ENCODE data around the gene ARL8B. TPM values are rescaled to one million over a fixed set of nuclear protein-coding genes. Genes with fewer than 3 reads are reported as not detected.
"Not testable (repeated sequence)": the region's sequence is repeated elsewhere in the genome, so short reads cannot be mapped to it uniquely, and the experiment has no call there.

ARL8B gene
- total RNA-seq, 2 experiments from 2014 or later: 36.0 to 46.8 TPM

DNA sequence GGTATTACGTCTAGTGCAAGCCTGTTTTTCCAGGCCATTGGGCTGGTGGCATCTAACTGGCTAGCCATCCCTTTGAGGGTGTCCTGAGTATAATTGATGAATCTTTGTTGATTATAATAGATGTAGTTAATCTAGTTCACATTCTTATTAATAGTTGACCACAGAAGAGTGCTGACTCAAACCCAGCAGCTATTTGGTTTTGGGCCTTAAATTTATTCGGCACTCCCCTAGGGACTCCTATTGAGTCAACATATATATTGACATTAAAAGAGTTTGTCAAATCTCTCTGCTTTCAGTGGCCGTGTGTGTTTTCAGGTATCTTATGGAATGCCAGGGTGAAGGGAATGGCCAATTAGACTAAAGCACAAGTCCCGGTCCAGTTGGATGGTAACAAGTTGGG is 19.7 kb downstream of the ARL8B start:
- peaks cover 35% of the 10 kb centered on the region for H3K4me1 Mint-ChIP-seq
- H3K27me3 Mint-ChIP-seq: no peaks in the 10 kb centered on the region
- peaks cover 64% of the 10 kb centered on the region for H3K36me3 Mint-ChIP-seq

DNA sequence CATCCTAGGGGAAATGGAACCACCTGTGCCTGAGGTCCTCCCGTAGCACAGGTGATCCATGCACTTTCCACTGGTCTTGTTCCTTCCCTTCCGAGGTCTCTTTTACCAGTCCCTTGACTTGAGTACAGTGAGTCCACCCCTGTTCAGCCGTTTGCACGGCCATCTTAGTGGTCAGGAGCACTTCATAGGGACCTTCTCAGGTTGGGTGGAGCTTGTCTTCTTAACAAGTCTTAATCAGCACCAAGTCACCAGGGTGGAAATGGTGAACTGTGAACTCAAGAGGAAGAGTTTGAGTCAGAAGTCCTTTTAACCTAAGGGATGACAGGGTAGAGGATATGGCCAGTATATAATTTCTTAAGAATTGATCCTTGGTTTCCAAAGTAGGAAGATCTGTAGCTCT is 21.4 kb downstream of the ARL8B start:
- no peak for ATAC-seq
- no peaks in the 10 kb centered on the region for H3K27me3 Mint-ChIP-seq
- DNase-seq: no peak
- peaks cover 17% of the 10 kb centered on the region for H3K9me3 Mint-ChIP-seq (ENCODE audit: low read depth)
- H3K27ac Mint-ChIP-seq: no peak overlapping the region
- CTCF ChIA-PET: no interaction called here
- H3K4me3 Mint-ChIP-seq: no peak overlapping the region
- H3K4me1 Mint-ChIP-seq: peaks cover 24% of the 10 kb centered on the region
- H3K36me3 Mint-ChIP-seq: peaks cover 79% of the 10 kb centered on the region

More for the DNA sequence above, 19.7 kb downstream of the ARL8B start:
- H3K9me3 Mint-ChIP-seq (ENCODE audit: low read depth): peaks cover 17% of the 10 kb centered on the region
- ATAC-seq (no peak), DNase-seq (no peak)
- CTCF ChIA-PET: no interaction called here
- no peak overlapping the region for H3K4me3 Mint-ChIP-seq
- no peak overlapping the region for H3K27ac Mint-ChIP-seq

DNA sequence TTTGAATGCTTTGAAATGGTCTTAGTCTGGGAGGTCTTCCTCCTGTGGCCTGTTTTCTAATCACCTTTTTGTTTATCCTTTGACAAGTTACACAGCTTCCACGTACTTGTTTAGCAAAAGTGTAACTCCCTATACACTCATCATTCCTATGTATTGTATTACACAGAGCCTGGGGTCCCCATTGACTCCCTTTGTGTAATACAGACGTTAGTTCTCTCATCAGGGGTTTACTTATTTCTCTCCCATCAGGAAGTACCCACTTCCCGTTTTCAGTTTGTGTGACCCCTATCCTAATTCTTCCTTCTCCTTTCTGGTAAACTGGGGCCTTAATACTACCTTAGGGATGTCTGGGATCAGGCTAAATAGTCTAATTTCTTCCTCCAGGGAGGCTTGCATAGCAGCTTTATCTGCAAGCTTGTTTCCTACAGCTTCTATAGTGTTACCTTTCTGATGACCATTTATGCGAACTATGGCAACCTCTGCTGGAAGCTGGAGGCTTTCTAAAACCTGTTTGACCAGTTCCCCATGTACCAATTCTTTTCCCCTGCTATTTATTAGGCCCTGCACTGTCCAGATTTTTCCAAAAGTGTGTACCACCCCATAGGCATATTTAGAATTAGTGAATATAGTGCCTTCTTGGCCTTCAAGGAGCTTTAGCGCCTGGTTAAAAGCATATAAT is 22.4 kb downstream of the ARL8B start:
- no peak overlapping the region for H3K27ac Mint-ChIP-seq
- peaks cover 84% of the 10 kb centered on the region for H3K36me3 Mint-ChIP-seq
- ATAC-seq (no peak), DNase-seq (no peak)
- CTCF ChIA-PET: interaction anchor here (1.0 kb wide), 1 partner anchor 18 kb away, joined by 3 read pairs; no protein-coding TSS in a partner anchor
- H3K27me3 Mint-ChIP-seq: no peaks in the 10 kb centered on the region
- H3K4me3 Mint-ChIP-seq: no peak overlapping the region
- peaks cover 16% of the 10 kb centered on the region for H3K4me1 Mint-ChIP-seq
- peaks cover 17% of the 10 kb centered on the region for H3K9me3 Mint-ChIP-seq (ENCODE audit: low read depth)

DNA sequence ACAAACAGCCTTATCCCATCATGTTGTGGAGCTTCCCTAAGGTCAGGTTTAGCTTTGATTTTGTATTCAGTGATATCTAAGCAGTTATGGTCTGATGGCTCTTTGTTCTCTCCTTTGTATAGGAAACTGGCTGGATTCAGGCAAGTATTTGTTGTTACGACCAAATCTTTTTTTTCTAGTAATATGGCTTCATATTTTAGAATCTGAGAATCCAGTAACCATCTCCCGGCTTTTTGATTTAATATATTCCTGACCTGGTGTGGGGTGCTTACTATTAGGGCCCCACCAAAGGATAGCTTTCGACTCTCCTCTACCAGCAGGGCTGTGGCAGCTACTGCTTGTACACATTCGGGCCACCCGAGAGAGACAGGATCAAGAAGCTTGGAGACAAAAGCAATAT is 23.0 kb downstream of the ARL8B start:
- CTCF ChIA-PET: interaction anchor here (1.0 kb wide), 1 partner anchor 17 kb away, joined by 3 read pairs; no protein-coding TSS in a partner anchor
- peaks cover 11% of the 10 kb centered on the region for H3K4me1 Mint-ChIP-seq
- no peak overlapping the region for H3K4me3 Mint-ChIP-seq
- H3K27me3 Mint-ChIP-seq: no peaks in the 10 kb centered on the region
- ATAC-seq (no peak), DNase-seq (no peak)
- H3K27ac Mint-ChIP-seq: no peak overlapping the region
- peaks cover 86% of the 10 kb centered on the region for H3K36me3 Mint-ChIP-seq
- peaks cover 17% of the 10 kb centered on the region for H3K9me3 Mint-ChIP-seq (ENCODE audit: low read depth)

DNA sequence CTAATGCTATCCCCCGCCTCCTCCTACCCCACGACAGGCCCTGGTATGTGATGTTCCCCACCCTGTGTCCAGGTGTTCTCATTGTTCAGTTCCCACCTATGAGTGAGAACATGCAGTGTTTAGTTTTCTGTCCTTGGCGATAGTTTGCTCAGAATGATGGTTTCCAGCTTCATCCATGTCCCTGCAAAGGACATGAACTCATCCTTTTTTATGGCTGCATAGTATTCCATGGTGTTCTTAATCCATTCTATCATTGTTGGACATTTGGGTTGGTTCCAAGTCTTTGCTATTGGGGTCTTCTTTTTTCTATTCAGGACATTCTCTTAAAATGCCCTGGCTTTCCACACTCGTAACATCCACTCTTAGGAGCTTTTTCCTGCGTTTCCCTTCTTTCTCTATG is 25.1 kb downstream of the ARL8B start:
- H3K4me3 Mint-ChIP-seq, CTCF ChIA-PET, H3K27me3 Mint-ChIP-seq, H3K4me1 Mint-ChIP-seq, DNase-seq, ATAC-seq, H3K27ac Mint-ChIP-seq: not testable (repeated sequence)
- H3K36me3 Mint-ChIP-seq: peaks cover 74% of the 10 kb centered on the region
- H3K9me3 Mint-ChIP-seq (ENCODE audit: low read depth): peaks cover 14% of the 10 kb centered on the region

DNA sequence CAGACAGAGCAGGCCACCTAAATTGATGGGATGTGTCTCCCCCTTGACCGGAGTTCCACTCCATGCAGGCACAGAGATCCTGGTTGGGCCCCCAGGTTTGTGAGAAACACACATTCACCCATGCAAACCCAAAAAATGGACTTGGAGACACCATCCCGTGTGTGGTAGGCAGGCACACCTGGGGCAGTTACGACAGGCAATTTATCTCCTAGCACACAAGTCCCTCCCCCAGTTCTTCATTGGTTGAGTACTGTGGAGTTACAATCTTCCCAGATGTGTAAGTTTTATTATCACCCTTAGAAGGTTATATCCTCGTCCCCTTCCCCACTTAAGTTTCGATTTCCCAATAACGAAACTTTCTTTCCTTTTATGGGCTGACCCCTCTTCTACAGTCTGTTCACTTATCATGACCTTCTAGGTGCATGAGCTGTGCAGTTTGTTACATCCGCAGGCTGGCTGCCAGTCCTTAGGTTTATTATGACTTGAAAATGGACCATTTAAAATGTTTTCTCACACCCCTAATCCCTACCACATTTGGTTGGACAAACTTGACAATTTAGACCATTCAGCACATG is 27.3 kb downstream of the ARL8B start:
- Mint-ChIP-seq H3K4me1 (peaks cover 4% of the 10 kb centered on the region), H3K9me3 (ENCODE audit: low read depth) (peaks cover 9% of the 10 kb centered on the region), H3K27me3 (no peaks in the 10 kb centered on the region), H3K36me3 (peaks cover 68% of the 10 kb centered on the region), H3K4me3 (no peak overlapping the region), H3K27ac (no peak overlapping the region)
- ATAC-seq (no peak), DNase-seq (no peak)
- CTCF ChIA-PET: no interaction called here

DNA sequence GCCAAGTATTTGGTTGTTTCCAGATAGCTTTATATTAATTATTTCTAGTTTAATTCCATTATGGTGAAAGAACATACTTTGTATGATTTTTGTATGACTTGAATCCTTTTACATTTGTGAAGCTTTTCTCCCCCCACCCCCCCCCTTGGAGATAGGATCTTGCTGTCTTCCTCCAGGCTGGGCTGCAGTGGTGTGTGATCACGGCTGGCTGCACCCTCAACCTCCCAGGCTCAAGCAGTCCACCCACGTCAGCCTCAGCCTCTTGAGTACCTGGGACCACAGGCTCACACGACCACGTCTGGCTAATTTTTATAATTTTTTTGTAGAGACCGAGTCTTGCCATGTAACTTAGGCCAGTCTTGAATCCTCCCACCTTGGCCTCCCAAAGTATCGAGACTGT is 29.5 kb downstream of the ARL8B start:
- Mint-ChIP-seq H3K36me3 (peaks cover 56% of the 10 kb centered on the region), H3K4me3 (no peak overlapping the region), H3K4me1 (peaks cover 7% of the 10 kb centered on the region), H3K9me3 (ENCODE audit: low read depth) (peaks cover 2% of the 10 kb centered on the region), H3K27ac (no peak overlapping the region), H3K27me3 (no peaks in the 10 kb centered on the region)
- ATAC-seq: no peak
- no peak for DNase-seq
- CTCF ChIA-PET: no interaction called here

DNA sequence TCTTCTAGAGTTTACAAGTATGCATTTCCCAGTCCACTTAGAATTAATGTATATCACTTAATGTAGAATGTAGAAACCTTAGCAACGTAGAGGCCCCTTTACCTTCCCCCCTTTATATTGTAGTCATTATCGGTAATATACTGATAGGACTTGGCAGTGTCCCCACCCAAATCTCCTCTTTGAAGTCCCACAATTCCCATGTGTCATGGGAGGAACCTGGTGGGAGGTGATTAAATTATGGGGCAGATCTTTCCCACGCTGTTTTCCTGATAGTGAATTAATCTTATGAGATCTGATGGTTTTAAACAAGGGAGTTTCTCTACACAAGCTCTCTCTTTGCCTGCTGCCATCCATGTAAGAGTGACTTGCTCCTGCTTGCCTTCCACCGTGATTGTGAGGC is 31.0 kb downstream of the ARL8B start:
- Mint-ChIP-seq H3K27me3 (no peaks in the 10 kb centered on the region), H3K9me3 (ENCODE audit: low read depth) (no peaks in the 10 kb centered on the region), H3K4me1 (peaks cover 10% of the 10 kb centered on the region), H3K36me3 (peaks cover 43% of the 10 kb centered on the region), H3K4me3 (no peak overlapping the region), H3K27ac (no peak overlapping the region)
- ATAC-seq (no peak), DNase-seq (no peak)
- CTCF ChIA-PET: no interaction called here

DNA sequence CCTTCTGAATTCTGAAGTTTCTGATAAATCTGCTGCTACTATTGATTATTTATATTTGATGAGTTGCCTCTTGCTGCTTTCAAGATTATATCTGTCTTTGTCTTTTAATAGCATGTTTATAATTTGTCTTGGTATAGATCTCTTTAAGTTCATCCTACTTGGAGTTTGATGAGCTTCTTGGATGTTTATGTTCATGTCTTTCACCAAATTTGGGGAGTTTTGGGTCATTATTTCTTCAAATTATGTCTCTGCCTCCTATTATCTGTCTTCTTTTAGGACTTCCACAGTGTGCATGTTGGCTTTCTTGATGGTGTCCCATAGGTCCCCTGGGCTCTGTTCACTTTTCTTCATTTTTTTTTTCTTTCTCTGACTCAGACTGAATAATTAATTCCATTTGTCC is 33.1 kb downstream of the ARL8B start:
- no peak overlapping the region for H3K4me3 Mint-ChIP-seq
- H3K27me3 Mint-ChIP-seq: no peaks in the 10 kb centered on the region
- DNase-seq (no peak), ATAC-seq (no peak)
- H3K27ac Mint-ChIP-seq: no peak overlapping the region
- H3K9me3 Mint-ChIP-seq (ENCODE audit: low read depth): no peaks in the 10 kb centered on the region
- H3K36me3 Mint-ChIP-seq: peaks cover 28% of the 10 kb centered on the region
- CTCF ChIA-PET: no interaction called here
- peaks cover 11% of the 10 kb centered on the region for H3K4me1 Mint-ChIP-seq

DNA sequence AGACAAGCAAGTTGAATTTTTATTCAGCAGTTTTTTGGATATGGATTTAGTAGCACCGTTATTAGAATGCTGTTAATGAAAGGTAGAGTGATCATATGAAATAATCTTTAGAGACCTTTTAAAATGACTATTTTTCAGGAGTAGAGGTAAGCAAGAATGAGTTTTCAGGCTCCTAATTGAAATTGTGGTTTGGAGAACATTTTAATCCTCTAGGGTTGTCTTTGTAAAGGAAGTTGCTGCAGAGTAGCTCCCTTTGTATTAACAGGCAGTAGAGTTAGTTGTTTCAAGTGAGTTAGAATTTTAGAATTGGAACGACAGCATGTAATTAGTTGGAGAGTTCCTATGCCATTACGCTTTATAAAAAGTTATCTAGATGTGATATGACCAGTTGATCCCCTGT is 38.2 kb downstream of the ARL8B start:
- Mint-ChIP-seq H3K27ac (no peak overlapping the region), H3K4me1 (peaks cover 31% of the 10 kb centered on the region), H3K9me3 (ENCODE audit: low read depth) (no peaks in the 10 kb centered on the region), H3K27me3 (no peaks in the 10 kb centered on the region), H3K36me3 (peaks cover 7% of the 10 kb centered on the region), H3K4me3 (no peak overlapping the region)
- CTCF ChIA-PET: interaction anchor here (0.5 kb wide), 1 partner anchor 540 kb away, joined by 3 read pairs; no protein-coding TSS in a partner anchor
- no peak for ATAC-seq
- DNase-seq: no peak

DNA sequence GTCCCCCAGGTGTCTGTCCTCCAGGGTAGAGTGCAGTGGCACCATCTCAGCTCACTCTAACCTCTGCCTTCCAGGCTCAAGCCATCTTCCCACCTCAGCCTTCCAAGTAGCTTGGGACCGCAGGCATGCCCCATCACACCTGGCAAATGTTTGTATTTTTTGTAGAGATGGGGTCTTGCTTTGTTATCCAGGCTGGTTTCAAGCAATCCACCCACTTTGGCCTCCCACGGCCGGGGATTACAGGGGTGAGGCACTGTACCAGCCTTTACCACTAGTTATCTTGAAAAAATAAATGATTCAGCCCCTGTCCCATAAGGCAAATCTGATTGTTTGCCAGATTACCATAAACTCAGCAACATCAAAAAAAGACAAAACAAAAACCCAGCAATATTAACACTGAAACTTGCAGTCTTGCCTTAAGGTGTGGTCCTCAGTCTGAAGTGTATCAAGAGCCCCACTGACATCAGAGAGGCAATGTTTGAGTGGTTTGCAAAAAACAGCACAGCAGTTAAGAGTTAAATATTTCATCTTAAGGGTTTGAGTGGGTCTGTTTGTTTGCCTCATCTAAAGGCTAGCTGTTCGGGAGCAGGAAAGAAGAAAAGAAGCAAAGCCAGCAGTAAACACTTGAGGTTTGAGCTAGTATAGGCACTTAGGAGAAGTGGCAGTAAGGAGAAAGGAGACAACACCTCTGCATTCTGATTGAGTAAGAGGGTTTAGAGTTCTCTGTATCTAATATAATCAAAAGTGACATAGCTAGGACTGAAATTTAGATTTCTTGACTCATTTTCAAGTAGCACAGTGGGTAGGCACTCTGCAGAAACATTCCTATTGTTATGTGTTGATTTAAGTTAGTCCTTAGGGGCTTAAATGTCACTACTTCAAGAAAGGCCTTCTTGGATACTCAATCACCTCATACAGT is 39.1 kb downstream of the ARL8B start:
- no peak overlapping the region for H3K4me3 Mint-ChIP-seq
- no peak for DNase-seq
- H3K4me1 Mint-ChIP-seq: peaks cover 35% of the 10 kb centered on the region
- no peaks in the 10 kb centered on the region for H3K27me3 Mint-ChIP-seq
- H3K36me3 Mint-ChIP-seq: peaks cover 3% of the 10 kb centered on the region
- CTCF ChIA-PET: interaction anchor here (0.5 to 1.0 kb wide), 3 partner anchors 16 to 653 kb away, joined by 3 read pairs; no protein-coding TSS in a partner anchor
- peak; percentile 30 for ATAC-seq
- H3K27ac Mint-ChIP-seq: no peak overlapping the region
- no peaks in the 10 kb centered on the region for H3K9me3 Mint-ChIP-seq (ENCODE audit: low read depth)

DNA sequence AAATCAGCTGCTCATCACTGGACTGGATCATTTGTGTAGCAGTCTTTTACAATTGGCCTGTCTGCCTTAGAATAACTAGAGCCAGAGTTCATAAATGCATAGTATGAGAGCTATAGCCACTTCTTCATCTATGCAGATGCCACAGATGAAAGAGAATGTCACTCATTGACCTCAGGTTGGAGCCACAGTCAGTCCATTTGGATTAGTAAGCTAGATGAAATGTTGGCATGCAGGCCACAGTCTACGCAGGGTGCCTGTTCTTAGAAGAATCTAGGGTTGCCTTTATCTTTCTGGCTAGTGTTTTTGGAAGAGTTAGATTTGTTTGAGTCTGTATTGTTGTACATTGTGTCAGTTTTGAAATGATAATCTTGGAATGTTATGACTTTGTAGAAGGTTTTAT is 40.0 kb downstream of the ARL8B start:
- no peak overlapping the region for H3K27ac Mint-ChIP-seq
- peaks cover 2% of the 10 kb centered on the region for H3K36me3 Mint-ChIP-seq
- DNase-seq: no peak
- ATAC-seq: no peak
- H3K9me3 Mint-ChIP-seq (ENCODE audit: low read depth): no peaks in the 10 kb centered on the region
- H3K27me3 Mint-ChIP-seq: no peaks in the 10 kb centered on the region
- H3K4me3 Mint-ChIP-seq: no peak overlapping the region
- CTCF ChIA-PET: interaction anchor here (1.0 kb wide), 1 partner anchor 17 kb away, joined by 3 read pairs; no protein-coding TSS in a partner anchor
- peaks cover 32% of the 10 kb centered on the region for H3K4me1 Mint-ChIP-seq

DNA sequence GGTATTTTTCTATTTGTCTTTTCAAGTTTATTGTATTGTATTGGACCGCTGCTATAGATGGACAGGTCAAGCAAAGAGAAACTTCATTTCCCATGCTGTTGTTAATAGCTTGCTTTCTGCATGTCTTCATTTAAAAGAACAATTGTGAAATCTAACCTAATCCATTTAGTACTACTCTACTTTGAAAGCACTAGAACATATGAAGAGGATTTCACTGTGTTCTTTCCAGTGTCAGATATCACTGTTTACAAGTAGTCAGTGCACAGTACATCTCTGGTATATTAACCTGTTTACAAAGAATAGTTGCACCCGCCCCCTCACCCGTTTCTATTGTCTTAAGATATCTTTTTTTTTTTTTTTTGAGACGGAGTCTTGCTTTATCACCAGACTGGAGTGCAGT is 43.6 kb downstream of the ARL8B start:
- Mint-ChIP-seq H3K4me3 (no peak overlapping the region), H3K9me3 (ENCODE audit: low read depth) (no peaks in the 10 kb centered on the region), H3K36me3 (peaks cover 3% of the 10 kb centered on the region), H3K27ac (no peak overlapping the region), H3K4me1 (peaks cover 34% of the 10 kb centered on the region), H3K27me3 (no peaks in the 10 kb centered on the region)
- DNase-seq (no peak), ATAC-seq (no peak)
- CTCF ChIA-PET: no interaction called here
